ENCODE measurements around the gene TSPO.

DNA sequence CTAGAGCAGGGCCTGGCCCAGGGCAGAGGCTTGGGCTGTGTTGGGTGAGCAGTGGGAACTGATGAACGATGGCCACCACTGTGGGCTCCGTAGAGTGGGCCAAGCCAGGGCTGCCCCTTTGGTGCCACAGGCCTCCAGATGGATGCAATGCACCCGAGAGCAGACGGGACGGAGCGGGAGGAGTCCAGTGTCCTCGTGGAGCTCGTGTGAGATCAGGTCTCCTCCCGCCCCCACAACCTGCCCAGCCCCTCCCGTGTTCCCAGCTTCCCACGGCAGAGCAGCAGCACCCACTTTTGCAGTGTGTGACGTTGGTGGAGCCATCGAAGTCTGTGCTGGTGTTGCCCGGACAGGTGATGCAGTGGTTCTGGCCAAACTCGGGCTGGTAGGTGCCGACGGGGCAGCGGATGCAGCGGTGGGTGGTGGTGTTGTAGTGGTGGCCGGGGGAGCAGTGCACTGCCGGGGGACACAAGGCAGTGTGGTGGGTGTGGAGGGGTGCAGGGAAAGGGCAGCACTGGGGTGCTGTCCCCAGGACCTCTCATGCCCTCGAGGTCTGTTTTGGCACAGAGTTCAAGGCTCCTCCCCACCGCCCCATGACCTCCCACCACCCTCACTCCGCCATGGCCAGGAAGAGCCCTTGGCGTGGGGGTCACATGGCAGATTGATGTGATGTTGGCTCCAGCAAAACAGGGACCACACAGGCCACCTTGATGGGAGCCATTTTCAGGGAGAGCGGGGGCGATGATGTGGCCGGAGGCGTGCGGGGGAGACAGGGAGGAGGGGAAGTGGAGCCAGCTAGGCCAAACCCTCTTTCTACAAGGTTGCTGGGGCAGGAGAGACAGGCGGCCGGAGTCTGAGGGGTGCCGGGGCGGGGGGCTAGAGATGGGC, 59.5 kb downstream of the TSPO start:
- TF ChIP-seq EZH2 (optimal IDR thresholded peaks at IDR 0.05; ENCODE audit: low read depth, low read length) = no peak
- TF ChIP-seq, protein P1, sequence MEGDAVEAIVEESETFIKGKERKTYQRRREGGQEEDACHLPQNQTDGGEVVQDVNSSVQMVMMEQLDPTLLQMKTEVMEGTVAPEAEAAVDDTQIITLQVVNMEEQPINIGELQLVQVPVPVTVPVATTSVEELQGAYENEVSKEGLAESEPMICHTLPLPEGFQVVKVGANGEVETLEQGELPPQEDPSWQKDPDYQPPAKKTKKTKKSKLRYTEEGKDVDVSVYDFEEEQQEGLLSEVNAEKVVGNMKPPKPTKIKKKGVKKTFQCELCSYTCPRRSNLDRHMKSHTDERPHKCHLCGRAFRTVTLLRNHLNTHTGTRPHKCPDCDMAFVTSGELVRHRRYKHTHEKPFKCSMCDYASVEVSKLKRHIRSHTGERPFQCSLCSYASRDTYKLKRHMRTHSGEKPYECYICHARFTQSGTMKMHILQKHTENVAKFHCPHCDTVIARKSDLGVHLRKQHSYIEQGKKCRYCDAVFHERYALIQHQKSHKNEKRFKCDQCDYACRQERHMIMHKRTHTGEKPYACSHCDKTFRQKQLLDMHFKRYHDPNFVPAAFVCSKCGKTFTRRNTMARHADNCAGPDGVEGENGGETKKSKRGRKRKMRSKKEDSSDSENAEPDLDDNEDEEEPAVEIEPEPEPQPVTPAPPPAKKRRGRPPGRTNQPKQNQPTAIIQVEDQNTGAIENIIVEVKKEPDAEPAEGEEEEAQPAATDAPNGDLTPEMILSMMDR (IDR thresholded peaks at IDR 0.05; ENCODE audit: low read length) = no peak
